ENCODE measurements around the gene HSD17B7.
A peak's percentile ranks its signal among the peaks of the same experiment; 100 is the strongest.

The HSD17B7 gene

DNA sequence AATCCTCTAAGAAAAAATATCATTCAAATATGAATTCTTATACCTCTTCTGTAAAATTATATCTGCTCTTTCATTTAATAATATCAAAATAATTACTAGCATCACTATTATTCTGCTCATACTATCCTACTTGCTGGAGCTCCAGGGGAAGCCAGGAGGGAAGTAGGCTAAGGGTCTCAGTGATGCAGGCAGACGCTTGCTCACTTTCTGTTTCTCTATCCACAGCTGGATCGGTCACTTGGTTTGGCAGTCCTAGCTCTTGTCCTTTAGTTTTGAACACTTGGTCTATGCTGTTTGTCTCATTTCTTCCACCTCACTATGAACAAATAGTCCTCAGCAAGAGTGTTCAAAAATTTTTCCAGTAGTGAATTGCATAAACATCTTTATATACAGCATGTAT is 59.2 kb downstream of the HSD17B7 start:
- no peak for TF ChIP-seq CTCF (IDR thresholded peaks at IDR 0.05; ENCODE audit: extremely low read depth, missing control alignments)
- DNase-seq (ENCODE audit: low spot score), result no peak

DNA sequence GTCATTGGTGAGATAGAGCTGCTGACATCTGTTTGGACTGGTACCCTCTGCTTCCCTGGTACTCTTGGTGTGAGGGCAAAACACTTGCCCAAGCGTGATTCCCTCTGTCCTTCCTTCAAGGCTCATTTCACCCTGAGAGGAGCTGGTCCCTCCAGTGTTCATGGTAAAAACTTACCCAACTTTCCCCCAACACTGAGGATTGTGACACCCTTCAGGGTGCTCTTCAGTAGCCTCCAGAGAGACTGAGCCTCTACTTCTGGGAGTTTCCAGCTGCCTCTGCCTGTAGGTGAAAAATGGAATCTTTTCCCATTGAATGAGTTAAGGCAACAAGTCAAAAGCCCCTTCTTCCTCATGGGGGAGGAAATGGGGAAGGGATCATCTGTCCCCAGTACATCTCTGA is 60.8 kb downstream of the HSD17B7 start:
- TF ChIP-seq CTCF (IDR thresholded peaks at IDR 0.05; ENCODE audit: extremely low read depth, missing control alignments), result no peak
- DNase-seq (ENCODE audit: low spot score), result no peak

GRCh38 chr1:162854245-162854882 is 63.9 kb downstream of the HSD17B7 start:
- TF ChIP-seq CTCF (IDR thresholded peaks at IDR 0.05; ENCODE audit: extremely low read depth, missing control alignments), result peak; percentile 64
- peak; percentile 59 for DNase-seq (ENCODE audit: low spot score)

DNA sequence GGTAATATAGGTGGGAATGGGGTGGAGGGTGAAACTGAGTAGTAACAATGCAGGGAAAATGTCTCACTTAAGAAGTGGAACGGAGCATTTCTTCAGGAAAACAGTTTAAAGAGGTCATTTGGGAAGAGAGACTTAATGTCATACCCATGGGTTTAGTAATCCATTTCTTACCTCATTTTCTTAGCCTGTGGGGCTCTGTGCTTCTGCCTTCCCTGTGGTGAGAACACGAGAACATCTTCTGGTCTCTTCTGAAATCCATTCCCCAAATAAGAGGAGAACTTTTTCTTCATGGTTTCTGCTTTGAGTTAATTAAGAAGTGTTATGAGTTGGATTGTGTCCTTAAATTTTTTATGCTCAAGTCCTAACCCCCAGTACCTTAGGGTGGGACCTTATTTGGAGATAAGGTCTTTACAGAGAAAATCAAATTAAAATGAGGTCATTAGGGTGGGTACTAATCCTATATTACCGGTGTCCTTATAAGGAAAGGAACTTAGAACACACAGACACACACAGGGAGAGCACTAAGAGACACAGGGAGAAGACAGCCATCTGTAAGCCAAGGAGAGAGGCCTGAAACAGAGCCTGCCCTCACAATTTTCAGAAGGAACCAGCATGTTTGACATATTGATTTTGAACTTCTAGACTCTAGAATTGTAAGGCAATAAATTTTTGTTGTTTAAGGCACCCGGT is 65.1 kb downstream of the HSD17B7 start:
- no peak for DNase-seq (ENCODE audit: low spot score)
- no peak for TF ChIP-seq CTCF (IDR thresholded peaks at IDR 0.05; ENCODE audit: extremely low read depth, missing control alignments)

DNA sequence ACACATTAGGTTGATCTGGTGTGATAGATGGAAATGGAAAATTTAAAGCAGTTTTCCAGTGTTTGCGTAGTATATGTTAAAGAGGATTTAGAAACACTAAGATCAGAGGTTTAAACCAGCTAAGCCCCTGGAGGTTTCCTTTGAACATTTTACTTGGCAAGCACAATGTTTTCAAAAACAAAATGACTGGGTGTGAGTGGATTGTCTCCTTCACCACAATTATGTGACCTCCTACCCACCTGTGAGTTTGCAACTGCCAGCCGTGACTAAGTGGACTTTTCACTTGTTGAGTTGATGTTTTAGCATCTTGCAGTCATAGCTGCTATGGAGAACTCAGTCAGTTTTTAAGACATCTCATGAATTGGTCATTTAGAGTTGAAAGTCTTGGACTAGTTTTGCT is 65.8 kb downstream of the HSD17B7 start:
- TF ChIP-seq CTCF (IDR thresholded peaks at IDR 0.05; ENCODE audit: extremely low read depth, missing control alignments), result no peak
- no peak for DNase-seq (ENCODE audit: low spot score)

DNA sequence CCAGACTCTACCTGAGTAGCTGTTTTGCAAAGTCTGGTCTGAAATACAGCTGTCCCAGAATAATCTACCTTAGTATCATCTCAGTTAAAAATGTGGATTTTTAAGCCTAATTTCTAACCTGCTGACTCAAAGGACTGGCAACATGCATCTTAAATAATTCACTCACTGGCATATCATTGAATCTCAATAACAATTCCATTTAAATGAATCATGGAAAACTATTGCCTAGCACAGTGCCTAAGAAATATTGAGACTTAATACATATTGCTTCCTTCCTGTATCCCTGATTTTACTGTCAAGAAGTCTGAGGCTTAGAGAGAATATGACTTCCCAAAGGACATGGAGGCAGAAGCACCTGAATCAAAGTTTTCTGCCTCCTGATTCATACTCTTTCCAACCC is 67.3 kb downstream of the HSD17B7 start:
- DNase-seq (ENCODE audit: low spot score), result no peak
- no peak for TF ChIP-seq CTCF (IDR thresholded peaks at IDR 0.05; ENCODE audit: extremely low read depth, missing control alignments)

GRCh38 chr1:162859191-162859590 is 68.7 kb downstream of the HSD17B7 start:
- no peak for TF ChIP-seq CTCF (IDR thresholded peaks at IDR 0.05; ENCODE audit: extremely low read depth, missing control alignments)
- DNase-seq (ENCODE audit: low spot score), result no peak

Measured in GM20000 (cell line).